GM03348 (cell line): ENCODE data around the gene SNUPN.

Experiments used
- DNase-seq: peaks from one replicate; pipeline ENCODE4 v3.0.0; 2012; ENCODE audit warnings: low spot score

The SNUPN gene

GRCh38 chr15:75654201-75654907 lies 28.8 kb upstream of the SNUPN start:
- no peak for DNase-seq

GRCh38 chr15:75653347-75653913 lies 27.9 kb upstream of the SNUPN start:
- DNase-seq, result no peak

GRCh38 chr15:75651810-75652543 lies 26.5 kb upstream of the SNUPN start:
- DNase-seq, result no peak

- no peak for DNase-seq
These were observed 25.6 kb upstream of the SNUPN start for GRCh38 chr15:75650908-75651809.

- DNase-seq, result no peak
These were observed 24.3 kb upstream of the SNUPN start for GRCh38 chr15:75649848-75650247.

- DNase-seq, result no peak
These were observed 23.7 kb upstream of the SNUPN start for GRCh38 chr15:75649045-75649761.

GRCh38 chr15:75648156-75649000 lies 22.9 kb upstream of the SNUPN start:
- peak; percentile 66 for DNase-seq

- DNase-seq, result peak; percentile 92
These were observed 22.0 kb upstream of the SNUPN start, which contains the start of gene SNX33 for GRCh38 chr15:75647370-75648155. Gene SNX33, plus strand, starts transcription at chr15:75647912. Its CDS starts 1,191 bp downstream, at chr15:75649103.

GRCh38 chr15:75646944-75647364 lies 21.4 kb upstream of the SNUPN start:
- DNase-seq, result no peak

- no peak for DNase-seq
These were observed 20.8 kb upstream of the SNUPN start for GRCh38 chr15:75646112-75646943.

GRCh38 chr15:75644376-75644775 lies 18.9 kb upstream of the SNUPN start:
- no peak for DNase-seq

- no peak for DNase-seq
These were observed 16.1 kb upstream of the SNUPN start for GRCh38 chr15:75641603-75642002.

GRCh38 chr15:75641179-75641503 lies 15.6 kb upstream of the SNUPN start:
- no peak for DNase-seq

- no peak for DNase-seq
These were observed 15.1 kb upstream of the SNUPN start for GRCh38 chr15:75640483-75641178.

- peak; percentile 97 for DNase-seq
These were observed 14.4 kb upstream of the SNUPN start, which contains the start of gene IMP3 for GRCh38 chr15:75639709-75640482. Gene IMP3, minus strand, starts transcription at chr15:75640224. Its CDS starts 56 bp downstream, at chr15:75640168.

GRCh38 chr15:75639191-75639708 lies 13.7 kb upstream of the SNUPN start:
- no peak for DNase-seq
